HL-60 (cell line): ENCODE results near the gene CSH1.

ENCODE experiments used
- DNase-seq, 2 experiments: peaks; one replicate each; pipeline ENCODE4 v3.0.0-alpha.2; 2010 to 2020; ENCODE audit warnings: low read depth in 1 of 2, low spot score in 1 of 2
- H3K27ac ChIP-seq: fragments of 250-450 bp; sonication (Bioruptor Pico); replicated peaks from 2 replicates; pipeline ENCODE4 v1.5.1; 2020; ENCODE audit warnings: mild to moderate bottlenecking, moderate library complexity
- H3K27me3 ChIP-seq: fragments of 250-450 bp; sonication (Bioruptor Pico); 2 replicates; pipeline ENCODE4 v1.5.1; 2021; ENCODE audit warnings: mild to moderate bottlenecking, moderate library complexity; ENCODE audit not compliant: insufficient read depth, poor library complexity, severe bottlenecking
- H3K4me3 ChIP-seq: replicated peaks from 2 replicates; pipeline ENCODE4 v1.5.1; 2011; ENCODE audit warnings: mild to moderate bottlenecking, control low read depth, low read length; ENCODE audit not compliant: insufficient read depth
- GABPA ChIP-seq: IDR thresholded peaks from 2 replicates; pipeline ENCODE4 v1.6.1; 2012; ENCODE audit warnings: low read depth
- POLR2AphosphoS5 ChIP-seq: IDR thresholded peaks from 2 replicates; pipeline ENCODE4 v1.6.1; 2012; ENCODE audit warnings: low read depth
- REST ChIP-seq: IDR thresholded peaks from 2 replicates; pipeline ENCODE4 v1.6.1; 2012; ENCODE audit warnings: low read depth; ENCODE audit not compliant: insufficient replicate concordance
- SPI1 ChIP-seq: IDR thresholded peaks from 2 replicates; pipeline ENCODE4 v1.6.1; 2012; ENCODE audit warnings: low read depth, mild to moderate bottlenecking, borderline replicate concordance
- TF ChIP-seq, protein P1 (sequence below): IDR thresholded peaks from one replicate; pipeline ENCODE4 v1.5.1; 2011; ENCODE audit warnings: low read length, control low read depth, inconsistent platforms; ENCODE audit not compliant: insufficient read depth

CSH1 gene

GRCh38 chr17:63942309-63942985 lies 46.1 kb upstream of the CSH1 start:
- no peak for DNase-seq
- no peaks in the 10 kb centered on the region for H3K27me3 ChIP-seq

GRCh38 chr17:63941751-63942150 lies 45.4 kb upstream of the CSH1 start:
- DNase-seq, result no peak
- TF ChIP-seq REST (no peak), GABPA (no peak), SPI1 (no peak), POLR2AphosphoS5 (no peak)
- TF ChIP-seq, protein P1, sequence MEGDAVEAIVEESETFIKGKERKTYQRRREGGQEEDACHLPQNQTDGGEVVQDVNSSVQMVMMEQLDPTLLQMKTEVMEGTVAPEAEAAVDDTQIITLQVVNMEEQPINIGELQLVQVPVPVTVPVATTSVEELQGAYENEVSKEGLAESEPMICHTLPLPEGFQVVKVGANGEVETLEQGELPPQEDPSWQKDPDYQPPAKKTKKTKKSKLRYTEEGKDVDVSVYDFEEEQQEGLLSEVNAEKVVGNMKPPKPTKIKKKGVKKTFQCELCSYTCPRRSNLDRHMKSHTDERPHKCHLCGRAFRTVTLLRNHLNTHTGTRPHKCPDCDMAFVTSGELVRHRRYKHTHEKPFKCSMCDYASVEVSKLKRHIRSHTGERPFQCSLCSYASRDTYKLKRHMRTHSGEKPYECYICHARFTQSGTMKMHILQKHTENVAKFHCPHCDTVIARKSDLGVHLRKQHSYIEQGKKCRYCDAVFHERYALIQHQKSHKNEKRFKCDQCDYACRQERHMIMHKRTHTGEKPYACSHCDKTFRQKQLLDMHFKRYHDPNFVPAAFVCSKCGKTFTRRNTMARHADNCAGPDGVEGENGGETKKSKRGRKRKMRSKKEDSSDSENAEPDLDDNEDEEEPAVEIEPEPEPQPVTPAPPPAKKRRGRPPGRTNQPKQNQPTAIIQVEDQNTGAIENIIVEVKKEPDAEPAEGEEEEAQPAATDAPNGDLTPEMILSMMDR, result no peak
- no peak overlapping the region for H3K4me3 ChIP-seq
- no peak overlapping the region for H3K27ac ChIP-seq
- no peaks in the 10 kb centered on the region for H3K27me3 ChIP-seq

More at GRCh38 chr17:63942309-63942985, 46.1 kb upstream of the CSH1 start:
- no peak overlapping the region for H3K27ac ChIP-seq
- TF ChIP-seq GABPA (no peak), SPI1 (no peak), REST (no peak), POLR2AphosphoS5 (no peak)
- TF ChIP-seq, protein P1, result no peak
- H3K4me3 ChIP-seq, result no peak overlapping the region

GRCh38 chr17:63941162-63941561 lies 44.8 kb upstream of the CSH1 start:
- H3K4me3 ChIP-seq, result no peak overlapping the region
- TF ChIP-seq REST (no peak), SPI1 (no peak), GABPA (no peak)
- TF ChIP-seq, protein P1, result no peak
- no peak overlapping the region for H3K27ac ChIP-seq
- H3K27me3 ChIP-seq, result no peaks in the 10 kb centered on the region
- no peak for DNase-seq
